Mammary epithelial cell (primary cell): ENCODE results near the gene POP5.

ENCODE experiments used
- CTCF ChIP-seq, 2 donors: IDR thresholded peaks in 1 of 2; conservative IDR thresholded peaks in 1 of 2; 2 replicates each; pipeline ENCODE4 v1.5.1; 2011 to 2012; ENCODE audit warnings: inconsistent platforms in 2 of 2, low read length in 2 of 2, mild to moderate bottlenecking in 2 of 2, control low read depth in 1 of 2, low read depth in 1 of 2; ENCODE audit not compliant: insufficient read depth in 1 of 2; ENCODE audit errors: extremely low read depth in 1 of 2
- EZH2 ChIP-seq: IDR thresholded peaks from 2 replicates; pipeline ENCODE4 v1.6.1; 2012; ENCODE audit warnings: low read length, inconsistent platforms, borderline replicate concordance

- TF ChIP-seq EZH2 (no peak), CTCF (conservative IDR thresholded peaks at IDR 0.05 in 1 of 2, IDR thresholded peaks at IDR 0.05 in 1 of 2; ENCODE audit: extremely low read depth in 1 of 2, insufficient read depth in 1 of 2, low read depth in 1 of 2, low read length in 2 of 2) (no peak)
These were observed 46.2 kb downstream of the POP5 start for GRCh38 chr12:120534703-120535655.
